HG02938 (cell line): ENCODE data around the gene CALD1.

Experiments
- ATAC-seq: cut with Tn5 transposase; IDR thresholded peaks from one replicate; pipeline ENCODE4 v1.9.1; 2021; ENCODE audit warnings: mild to moderate bottlenecking, moderate library complexity; ENCODE audit not compliant: unreplicated experiment

Gene CALD1

GRCh38 chr7:134784251-134785049, 5.0 kb downstream of the CALD1 start:
- no peak for ATAC-seq

GRCh38 chr7:134785842-134786241, 6.4 kb downstream of the CALD1 start:
- ATAC-seq: no peak

- ATAC-seq: no peak
These were observed 7.6 kb downstream of the CALD1 start for GRCh38 chr7:134787064-134787463.

GRCh38 chr7:134787720-134788119, 8.3 kb downstream of the CALD1 start:
- no peak for ATAC-seq

GRCh38 chr7:134788191-134788590, 8.8 kb downstream of the CALD1 start:
- ATAC-seq: no peak

- ATAC-seq: no peak
These were observed 10.7 kb downstream of the CALD1 start for GRCh38 chr7:134789967-134790685.

- ATAC-seq: no peak
These were observed 13.5 kb downstream of the CALD1 start for GRCh38 chr7:134792968-134793367.

GRCh38 chr7:134795231-134795630, 15.8 kb downstream of the CALD1 start:
- no peak for ATAC-seq

GRCh38 chr7:134798155-134798554, 18.7 kb downstream of the CALD1 start:
- no peak for ATAC-seq

GRCh38 chr7:134799377-134799776, 19.9 kb downstream of the CALD1 start:
- ATAC-seq: no peak

GRCh38 chr7:134802762-134803161, 23.3 kb downstream of the CALD1 start:
- no peak for ATAC-seq

- ATAC-seq: no peak
These were observed 24.9 kb downstream of the CALD1 start for GRCh38 chr7:134804351-134804750.

- ATAC-seq: no peak
These were observed 25.4 kb downstream of the CALD1 start for GRCh38 chr7:134804854-134805253.

- no peak for ATAC-seq
These were observed 26.8 kb downstream of the CALD1 start for GRCh38 chr7:134806197-134806596.

- ATAC-seq: no peak
These were observed 30.2 kb downstream of the CALD1 start for GRCh38 chr7:134809616-134810015.

- ATAC-seq: no peak
These were observed 32.3 kb downstream of the CALD1 start for GRCh38 chr7:134811765-134812164.

- no peak for ATAC-seq
These were observed 34.4 kb downstream of the CALD1 start for GRCh38 chr7:134813663-134814396.

GRCh38 chr7:134814730-134815364, 35.4 kb downstream of the CALD1 start:
- ATAC-seq: no peak

- ATAC-seq: no peak
These were observed 39.3 kb downstream of the CALD1 start for GRCh38 chr7:134818613-134819345.

- ATAC-seq: no peak
These were observed 40.0 kb downstream of the CALD1 start for GRCh38 chr7:134819401-134819800.
